Mesendoderm (in vitro differentiated cells): ENCODE results near the gene SEC14L1.

Experiments
- DNase-seq: peaks from one replicate; pipeline ENCODE4 v3.0.0; 2013
- H2AK5ac ChIP-seq: 2 replicates; pipeline ENCODE4 v1.6.1; 2013; ENCODE audit warnings: low read length, inconsistent platforms
- H2BK120ac ChIP-seq: 2 replicates; pipeline ENCODE4 v1.6.1; 2013; ENCODE audit warnings: low read depth, mild to moderate bottlenecking, low read length, moderate library complexity, mixed read lengths
- H2BK15ac ChIP-seq: replicated peaks from 2 replicates; pipeline ENCODE4 v1.6.1; 2013; ENCODE audit warnings: low read depth, mild to moderate bottlenecking, moderate library complexity
- H2BK5ac ChIP-seq: 2 replicates; pipeline ENCODE4 v1.6.1; 2013; ENCODE audit warnings: low read length, inconsistent platforms
- H3K18ac ChIP-seq: 2 replicates; pipeline ENCODE4 v1.6.1; 2013; ENCODE audit warnings: mild to moderate bottlenecking, low read length, mixed read lengths
- H3K23ac ChIP-seq: one replicate; pipeline ENCODE4 v1.6.1; 2013; ENCODE audit warnings: low read length
- H3K27ac ChIP-seq: 2 replicates; pipeline ENCODE4 v1.5.1; 2013; ENCODE audit warnings: low read depth, mild to moderate bottlenecking, inconsistent platforms, low read length, moderate library complexity
- H3K27me3 ChIP-seq: 2 replicates; pipeline ENCODE4 v1.6.1; 2013; ENCODE audit warnings: low read length, control low read depth, mild to moderate bottlenecking, inconsistent platforms; ENCODE audit not compliant: insufficient read depth, poor library complexity
- H3K36me3 ChIP-seq: 2 replicates; pipeline ENCODE4 v1.6.1; 2013; ENCODE audit warnings: low read length, inconsistent platforms; ENCODE audit not compliant: control insufficient read depth, insufficient read depth
- H3K4ac ChIP-seq: one replicate; pipeline ENCODE4 v1.6.1; 2013; ENCODE audit warnings: low read depth, mild to moderate bottlenecking, low read length, moderate library complexity
- H3K4me1 ChIP-seq: 2 replicates; pipeline ENCODE4 v1.6.1; 2013; ENCODE audit warnings: low read depth, low read length, inconsistent platforms; ENCODE audit not compliant: control insufficient read depth
- H3K4me2 ChIP-seq: 2 replicates; pipeline ENCODE4 v1.6.1; 2013; ENCODE audit warnings: low read length
- H3K4me3 ChIP-seq: 2 replicates; pipeline ENCODE4 v1.5.1; 2013; ENCODE audit warnings: mild to moderate bottlenecking, low read length
- H3K56ac ChIP-seq: one replicate; pipeline ENCODE4 v1.6.1; 2013; ENCODE audit warnings: low read length
- H3K79me1 ChIP-seq: 2 replicates; pipeline ENCODE4 v1.6.1; 2013; ENCODE audit warnings: low read length, inconsistent platforms
- H3K79me2 ChIP-seq: 2 replicates; pipeline ENCODE4 v1.6.1; 2013; ENCODE audit warnings: mild to moderate bottlenecking, low read length; ENCODE audit not compliant: control insufficient read depth, insufficient read depth
- H3K9ac ChIP-seq: 2 replicates; pipeline ENCODE4 v1.6.1; 2013; ENCODE audit warnings: low read length, inconsistent platforms
- H4K5ac ChIP-seq: one replicate; pipeline ENCODE4 v1.6.1; 2013; ENCODE audit warnings: low read length
- H4K8ac ChIP-seq: one replicate; pipeline ENCODE4 v1.6.1; 2013; ENCODE audit warnings: low read depth, mild to moderate bottlenecking, control low read depth, low read length, moderate library complexity
- WGBS: extraction: QIAGEN DNeasy Blood & Tissue Kit; methylation state at CpG from one replicate; pipeline ENCODE4 v1.1.7; 2013; ENCODE audit warnings: low lambda C conversion rate, missing lambda C conversion rate; ENCODE audit not compliant: insufficient coverage; ENCODE audit errors: extremely low coverage; 5-methylcytosine and 5-hydroxymethylcytosine counted together

The SEC14L1 gene

DNA sequence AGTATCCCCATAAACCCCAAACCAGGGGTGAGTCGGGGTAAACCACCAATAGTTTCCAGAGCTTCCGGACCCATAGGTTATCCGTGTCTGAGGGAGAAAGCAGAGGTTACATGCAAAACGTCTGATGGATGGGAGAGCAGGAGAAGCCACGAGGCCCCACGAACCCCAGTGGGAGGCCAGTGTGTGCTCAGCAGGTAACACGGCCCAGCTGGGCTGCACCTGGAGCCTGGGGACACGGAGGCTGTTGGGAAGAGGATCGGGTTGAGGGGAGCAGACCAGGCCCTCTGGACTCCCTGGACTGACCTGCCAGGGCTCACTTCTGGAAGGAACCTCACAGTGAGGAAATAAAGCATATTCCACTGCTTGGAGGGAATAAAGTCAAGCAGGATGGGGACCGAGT, 78.1 kb downstream of the SEC14L1 start:
- H3K18ac ChIP-seq, result no peak overlapping the region
- no peaks in the 10 kb centered on the region for H3K4me1 ChIP-seq
- WGBS, result no CpG with 5 or more reads among the region's 10 CpGs
- no peak overlapping the region for H3K9ac ChIP-seq
- no peak overlapping the region for H2AK5ac ChIP-seq
- H3K4ac ChIP-seq, result no peak overlapping the region
- H3K4me3 ChIP-seq, result no peak overlapping the region
- H3K79me2 ChIP-seq, result no peaks in the 10 kb centered on the region
- no peak overlapping the region for H3K23ac ChIP-seq
- peaks cover 2% of the 10 kb centered on the region for H3K36me3 ChIP-seq
- no peak overlapping the region for H2BK5ac ChIP-seq
- no peak overlapping the region for H4K5ac ChIP-seq
- no peak for DNase-seq
- H3K4me2 ChIP-seq, result no peak overlapping the region
- H3K27me3 ChIP-seq, result no peaks in the 10 kb centered on the region
- H2BK120ac ChIP-seq, result no peak overlapping the region
- H3K79me1 ChIP-seq, result no peaks in the 10 kb centered on the region
- no peak overlapping the region for H3K27ac ChIP-seq
- no peak overlapping the region for H3K56ac ChIP-seq
- no peak overlapping the region for H2BK15ac ChIP-seq
- no peak overlapping the region for H4K8ac ChIP-seq

DNA sequence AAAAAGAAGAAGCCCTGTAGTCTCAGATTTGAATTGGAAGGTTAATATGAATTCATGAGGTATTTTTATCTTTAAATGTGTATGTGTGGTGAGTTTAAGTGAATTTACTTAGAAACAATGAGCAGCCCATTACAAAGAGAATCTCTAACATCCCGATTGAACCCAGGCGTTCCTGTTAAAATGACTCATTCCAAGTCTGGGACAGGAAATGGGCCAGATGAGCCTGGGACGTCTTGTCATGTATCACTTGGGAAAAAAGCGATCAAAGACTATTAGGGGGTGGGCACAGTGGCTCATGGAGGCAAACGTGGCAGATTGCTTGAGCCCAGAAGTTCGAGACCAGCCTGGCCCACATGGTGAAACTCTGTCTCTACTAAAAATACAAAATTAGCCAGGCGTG, 81.6 kb downstream of the SEC14L1 start:
- Histone ChIP-seq H2AK5ac (no peak overlapping the region), H3K4me2 (no peak overlapping the region), H2BK120ac (no peak overlapping the region), H3K36me3 (peaks cover 2% of the 10 kb centered on the region), H4K5ac (no peak overlapping the region), H3K4me3 (no peak overlapping the region), H3K9ac (no peak overlapping the region), H3K27ac (no peak overlapping the region), H2BK5ac (no peak overlapping the region), H3K18ac (no peak overlapping the region), H4K8ac (no peak overlapping the region), H3K23ac (no peak overlapping the region), H3K4ac (no peak overlapping the region), H2BK15ac (no peak overlapping the region), H3K79me2 (no peaks in the 10 kb centered on the region), H3K56ac (no peak overlapping the region), H3K27me3 (no peaks in the 10 kb centered on the region), H3K4me1 (no peaks in the 10 kb centered on the region), H3K79me1 (no peaks in the 10 kb centered on the region)
- DNase-seq, result no peak
- no CpG with 5 or more reads among the region's 7 CpGs for WGBS

DNA sequence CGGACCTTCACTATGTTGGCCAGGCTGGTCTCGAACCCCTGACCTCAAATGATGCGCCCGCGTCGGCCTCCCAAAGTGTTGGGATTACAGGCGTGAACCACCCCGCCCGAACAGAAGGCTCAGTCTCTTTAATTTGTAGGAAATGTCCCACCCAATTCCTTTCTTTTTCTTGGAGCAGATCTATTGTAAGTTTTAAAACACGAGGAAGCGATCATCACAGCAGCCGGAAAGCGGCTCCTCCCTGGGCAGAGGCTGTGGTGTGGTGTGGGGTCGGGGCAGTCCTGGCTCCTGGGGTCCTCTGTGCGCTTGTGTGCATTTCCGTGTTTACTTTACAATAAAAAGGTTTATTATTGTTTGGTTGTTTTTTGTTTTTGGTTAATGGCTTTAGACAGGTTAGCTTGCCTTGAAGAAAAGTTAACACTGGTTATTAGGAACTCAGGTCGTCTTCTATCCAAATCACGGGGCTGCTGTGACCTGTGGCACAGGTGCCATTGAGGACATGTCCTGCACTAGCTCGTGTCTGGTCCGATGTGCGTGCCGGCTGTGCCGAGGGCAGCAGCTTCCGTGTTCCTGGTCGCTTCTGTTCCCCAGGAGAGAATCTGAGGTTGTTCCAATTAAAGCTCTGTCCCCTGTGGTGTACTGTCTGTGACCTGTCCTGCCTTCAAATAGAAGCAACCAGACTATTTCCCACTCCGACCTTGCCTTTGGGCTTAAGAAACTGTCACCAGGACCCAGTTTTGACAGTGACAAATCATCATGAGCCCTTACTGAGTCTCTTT, 83.1 kb downstream of the SEC14L1 start:
- H2BK15ac ChIP-seq, result no peak overlapping the region
- DNase-seq, result no peak
- H3K36me3 ChIP-seq, result peaks cover 2% of the 10 kb centered on the region
- no peak overlapping the region for H2AK5ac ChIP-seq
- no peak overlapping the region for H3K9ac ChIP-seq
- WGBS, result 100% methylated on average over 1 of the region's 26 CpGs
- H4K5ac ChIP-seq, result no peak overlapping the region
- no peak overlapping the region for H2BK120ac ChIP-seq
- no peaks in the 10 kb centered on the region for H3K4me1 ChIP-seq
- H2BK5ac ChIP-seq, result no peak overlapping the region
- no peak overlapping the region for H3K23ac ChIP-seq
- no peak overlapping the region for H3K4me2 ChIP-seq
- H3K27me3 ChIP-seq, result no peaks in the 10 kb centered on the region
- no peak overlapping the region for H3K4me3 ChIP-seq
- no peak overlapping the region for H4K8ac ChIP-seq
- no peak overlapping the region for H3K27ac ChIP-seq
- H3K56ac ChIP-seq, result no peak overlapping the region
- no peak overlapping the region for H3K18ac ChIP-seq
- H3K79me1 ChIP-seq, result no peaks in the 10 kb centered on the region
- H3K4ac ChIP-seq, result no peak overlapping the region
- no peaks in the 10 kb centered on the region for H3K79me2 ChIP-seq

DNA sequence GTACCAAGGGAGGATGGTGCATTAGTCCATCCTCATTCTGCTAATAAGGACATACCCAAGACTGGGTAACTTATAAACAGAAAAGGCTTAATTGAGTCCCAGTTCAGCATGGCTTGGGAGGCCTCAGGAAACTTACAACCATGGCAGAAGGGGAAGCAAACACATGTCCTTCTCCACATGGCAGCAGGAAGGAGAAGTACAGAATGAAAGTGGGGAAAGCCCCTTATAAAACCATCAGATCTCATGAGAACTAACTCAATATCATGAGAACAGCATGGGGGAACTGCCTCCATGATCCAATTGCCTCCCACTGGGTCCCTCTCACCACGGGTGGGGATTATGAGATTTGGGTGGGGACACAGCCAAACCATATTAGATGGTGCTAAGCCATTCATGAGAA, 84.5 kb downstream of the SEC14L1 start:
- no peak overlapping the region for H3K56ac ChIP-seq
- H3K79me2 ChIP-seq, result no peaks in the 10 kb centered on the region
- H3K36me3 ChIP-seq, result no peaks in the 10 kb centered on the region
- no peak overlapping the region for H3K4me2 ChIP-seq
- no peak overlapping the region for H2BK15ac ChIP-seq
- H2BK120ac ChIP-seq, result no peak overlapping the region
- H2AK5ac ChIP-seq, result no peak overlapping the region
- H2BK5ac ChIP-seq, result no peak overlapping the region
- H3K18ac ChIP-seq, result no peak overlapping the region
- H3K79me1 ChIP-seq, result no peaks in the 10 kb centered on the region
- H4K5ac ChIP-seq, result no peak overlapping the region
- H3K23ac ChIP-seq, result no peak overlapping the region
- H3K27ac ChIP-seq, result no peak overlapping the region
- no peak for DNase-seq
- H3K4me3 ChIP-seq, result no peak overlapping the region
- H3K9ac ChIP-seq, result no peak overlapping the region
- H3K4me1 ChIP-seq, result no peaks in the 10 kb centered on the region
- no peak overlapping the region for H3K4ac ChIP-seq
- H4K8ac ChIP-seq, result no peak overlapping the region
- WGBS, result no CpG with 5 or more reads among the region's 1 CpG
- H3K27me3 ChIP-seq, result no peaks in the 10 kb centered on the region

DNA sequence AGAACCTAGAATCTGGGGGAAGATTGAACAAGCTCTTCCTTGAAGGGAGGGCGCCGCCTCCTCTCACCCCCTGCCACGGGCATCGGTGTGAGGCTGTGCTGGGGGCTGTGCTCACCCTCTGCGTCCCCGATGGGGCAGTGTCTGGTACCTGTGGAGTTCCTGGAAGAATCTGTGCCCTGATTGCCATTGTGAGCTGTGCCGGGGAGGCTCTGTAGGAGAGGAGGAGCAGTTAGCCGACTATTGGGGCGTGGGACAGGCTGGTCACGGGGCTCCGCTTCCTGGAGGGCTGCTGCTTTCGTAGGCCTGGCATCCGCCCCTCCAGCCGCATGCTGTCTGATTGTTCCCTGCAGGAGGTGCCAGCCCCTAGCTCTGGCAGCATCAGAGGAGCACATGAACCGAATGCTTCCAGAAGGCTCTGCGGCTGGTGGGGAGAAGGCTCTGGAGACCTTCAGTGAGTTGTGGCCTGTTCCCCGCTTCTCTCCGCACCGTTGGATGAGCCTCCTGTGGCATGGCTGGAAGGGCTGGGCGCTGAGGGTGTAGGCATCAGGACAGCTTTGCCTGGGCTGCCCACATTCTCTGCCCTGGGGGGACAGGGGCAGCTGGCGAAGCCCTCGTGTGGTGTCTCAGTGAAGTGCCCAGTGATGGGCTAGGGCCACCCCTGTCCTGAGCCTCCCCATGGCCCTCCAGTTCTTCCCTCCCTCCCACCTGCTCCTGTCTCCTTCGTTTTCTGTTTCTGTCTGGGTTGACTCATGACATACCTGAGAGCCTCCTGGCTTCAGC, 86.9 kb downstream of the SEC14L1 start:
- no peak overlapping the region for H2BK5ac ChIP-seq
- H3K27me3 ChIP-seq, result no peaks in the 10 kb centered on the region
- H2BK120ac ChIP-seq, result no peak overlapping the region
- no peak overlapping the region for H3K18ac ChIP-seq
- no peak overlapping the region for H3K27ac ChIP-seq
- no peak overlapping the region for H3K4ac ChIP-seq
- H3K56ac ChIP-seq, result no peak overlapping the region
- no peak overlapping the region for H3K23ac ChIP-seq
- no peak for DNase-seq
- H3K4me1 ChIP-seq, result no peaks in the 10 kb centered on the region
- no peak overlapping the region for H2BK15ac ChIP-seq
- H3K36me3 ChIP-seq, result no peaks in the 10 kb centered on the region
- no peak overlapping the region for H2AK5ac ChIP-seq
- H3K79me1 ChIP-seq, result no peaks in the 10 kb centered on the region
- no peak overlapping the region for H3K4me2 ChIP-seq
- no peak overlapping the region for H4K8ac ChIP-seq
- no CpG with 5 or more reads among the region's 23 CpGs for WGBS
- no peak overlapping the region for H4K5ac ChIP-seq
- H3K79me2 ChIP-seq, result no peaks in the 10 kb centered on the region
- H3K4me3 ChIP-seq, result no peak overlapping the region
- no peak overlapping the region for H3K9ac ChIP-seq
